Measurements from ENCODE around the gene SMIM35.

The SMIM35 gene

GRCh38 chr11:117972044-117972443, 114.7 kb downstream of the SMIM35 start:
- no peaks in the 10 kb centered on the region for H3K9me3 Mint-ChIP-seq
- H3K27ac Mint-ChIP-seq, result peak overlapping the region in 1 of 2 donors; percentile 39
- no peaks in the 10 kb centered on the region for H3K27me3 Mint-ChIP-seq
- no peak for ATAC-seq
- H3K4me3 Mint-ChIP-seq, result no peak overlapping the region
- DNase-seq, result no peak
- peaks cover 81% of the 10 kb centered on the region for H3K4me1 Mint-ChIP-seq

- no peak for DNase-seq
- no peaks in the 10 kb centered on the region for H3K9me3 Mint-ChIP-seq
- peak overlapping the region; percentile 44 to 66 for H3K4me3 Mint-ChIP-seq
- ATAC-seq, result peak; percentile 70
- H3K27ac Mint-ChIP-seq, result peak overlapping the region; percentile 75 to 80
- H3K27me3 Mint-ChIP-seq, result no peaks in the 10 kb centered on the region
- H3K4me1 Mint-ChIP-seq, result peaks cover 65% of the 10 kb centered on the region
Observed at GRCh38 chr11:117970400-117971024, 116.3 kb downstream of the SMIM35 start.

GRCh38 chr11:117969160-117969991, 117.4 kb downstream of the SMIM35 start:
- no peaks in the 10 kb centered on the region for H3K9me3 Mint-ChIP-seq
- peak; percentile 37 to 61 for DNase-seq
- ATAC-seq, result peak; percentile 80
- H3K4me3 Mint-ChIP-seq, result peak overlapping the region; percentile 44 to 66
- H3K27me3 Mint-ChIP-seq, result no peaks in the 10 kb centered on the region
- H3K27ac Mint-ChIP-seq, result no peak overlapping the region
- H3K4me1 Mint-ChIP-seq, result peaks cover 54% of the 10 kb centered on the region

- ATAC-seq (no peak), DNase-seq (no peak)
- H3K4me1 Mint-ChIP-seq, result peaks cover 36% of the 10 kb centered on the region
- no peak overlapping the region for H3K4me3 Mint-ChIP-seq
- no peaks in the 10 kb centered on the region for H3K27me3 Mint-ChIP-seq
- no peak overlapping the region for H3K27ac Mint-ChIP-seq
- H3K9me3 Mint-ChIP-seq, result no peaks in the 10 kb centered on the region
Observed at GRCh38 chr11:117966908-117967307, 119.9 kb downstream of the SMIM35 start.

- Mint-ChIP-seq H3K4me1 (peaks cover 42% of the 10 kb centered on the region), H3K27me3 (no peaks in the 10 kb centered on the region)
- DNase-seq, result no peak
Observed at GRCh38 chr11:117962826-117963225, 123.9 kb downstream of the SMIM35 start.

GRCh38 chr11:117961896-117962295, 124.9 kb downstream of the SMIM35 start:
- Mint-ChIP-seq H3K4me1 (peaks cover 43% of the 10 kb centered on the region), H3K27ac (no peak overlapping the region), H3K9me3 (peaks cover 19 to 23% of the 10 kb centered on the region in 2 donors), H3K4me3 (no peak overlapping the region), H3K27me3 (no peaks in the 10 kb centered on the region)
- no peak for DNase-seq
- ATAC-seq, result no peak

More at GRCh38 chr11:117962826-117963225, 123.9 kb downstream of the SMIM35 start:
- Mint-ChIP-seq H3K9me3 (peaks cover 12 to 14% of the 10 kb centered on the region in 2 donors), H3K4me3 (no peak overlapping the region), H3K27ac (no peak overlapping the region)
- ATAC-seq, result no peak

- Mint-ChIP-seq H3K4me3 (peak overlapping the region; percentile 8 to 20), H3K27ac (peak overlapping the region in 1 of 2 donors; percentile 70), H3K27me3 (no peaks in the 10 kb centered on the region), H3K4me1 (peaks cover 43% of the 10 kb centered on the region), H3K9me3 (peaks cover 28 to 30% of the 10 kb centered on the region in 2 donors)
- no peak for ATAC-seq
- no peak for DNase-seq
Observed at GRCh38 chr11:117960406-117960805, 126.4 kb downstream of the SMIM35 start.

- no peak for ATAC-seq
- no peaks in the 10 kb centered on the region for H3K27me3 Mint-ChIP-seq
- DNase-seq, result no peak
- peak overlapping the region; percentile 34 to 87 for H3K27ac Mint-ChIP-seq
- peaks cover 28 to 30% of the 10 kb centered on the region in 2 donors for H3K9me3 Mint-ChIP-seq
- peak overlapping the region; percentile 8 to 20 for H3K4me3 Mint-ChIP-seq
- H3K4me1 Mint-ChIP-seq, result peaks cover 45% of the 10 kb centered on the region
Observed at GRCh38 chr11:117959438-117960149, 127.2 kb downstream of the SMIM35 start.

GRCh38 chr11:117958949-117959348, 127.8 kb downstream of the SMIM35 start:
- Mint-ChIP-seq H3K4me3 (peak overlapping the region; percentile 16 to 40), H3K27me3 (no peaks in the 10 kb centered on the region), H3K4me1 (peaks cover 51% of the 10 kb centered on the region), H3K9me3 (peaks cover 28 to 30% of the 10 kb centered on the region in 2 donors), H3K27ac (no peak overlapping the region)
- DNase-seq (no peak), ATAC-seq (no peak)

All from stimulated activated naive CD8-positive, alpha-beta T cell treated with anti-CD3 and anti-CD28 coated beads, Interleukin-15, amount 100 ng/mL, for 72 hours (primary cell).